Measurements from ENCODE around the gene MINDY4B. TPM values are rescaled to one million over a fixed set of nuclear protein-coding genes. Genes with fewer than 3 reads are reported as not detected.

MINDY4B gene
- total RNA-seq, 4 donors from 2014 or later = not detected

- TF ChIP-seq POLR2AphosphoS5 (IDR thresholded peaks at IDR 0.05) (no peak), CTCF (IDR thresholded peaks at IDR 0.05) (no peak), POLR2A (IDR thresholded peaks at IDR 0.05; ENCODE audit: low read depth) (no peak), EP300 (IDR thresholded peaks at IDR 0.05) (no peak)
Observed at GRCh38 chr3:150933473-150933995, 28.3 kb upstream of the MINDY4B start.

GRCh38 chr3:150931745-150932144 lies 26.5 kb upstream of the MINDY4B start:
- no peak for TF ChIP-seq CTCF (IDR thresholded peaks at IDR 0.05)
- TF ChIP-seq EP300 (IDR thresholded peaks at IDR 0.05) = no peak
- TF ChIP-seq POLR2AphosphoS5 (IDR thresholded peaks at IDR 0.05) = no peak
- no peak for TF ChIP-seq POLR2A (IDR thresholded peaks at IDR 0.05; ENCODE audit: low read depth)
- no peaks in the 10 kb centered on the region for H3K4me1 ChIP-seq
- no peaks in the 10 kb centered on the region for H3K9me3 ChIP-seq
- DNase-seq (ENCODE audit: extremely low spot score) = no peak
- 56% methylated on average over 1 of the region's 1 CpG for WGBS
- no peak overlapping the region for H3K27ac ChIP-seq (replicated peaks in 1 of 4)
- no peak overlapping the region for H3K4me3 ChIP-seq
- intact Hi-C loops (cut with DNase I) = no loop called here
- no peaks in the 10 kb centered on the region for H3K27me3 ChIP-seq
- no peaks in the 10 kb centered on the region for H3K36me3 ChIP-seq

More at GRCh38 chr3:150933473-150933995, 28.3 kb upstream of the MINDY4B start:
- WGBS = 27% methylated on average over 1 of the region's 1 CpG
- Histone ChIP-seq H3K27me3 (no peaks in the 10 kb centered on the region), H3K4me1 (no peaks in the 10 kb centered on the region), H3K27ac (replicated peaks in 1 of 4) (no peak overlapping the region), H3K9me3 (no peaks in the 10 kb centered on the region), H3K4me3 (no peak overlapping the region), H3K36me3 (no peaks in the 10 kb centered on the region)
- DNase-seq (ENCODE audit: extremely low spot score) = no peak
- intact Hi-C loops (cut with DNase I) = no loop called here

GRCh38 chr3:150930839-150931238 lies 25.6 kb upstream of the MINDY4B start:
- Histone ChIP-seq H3K4me1 (peaks cover 0 to 2% (median under 1%) of the 10 kb centered on the region in 4 donors), H3K9me3 (no peaks in the 10 kb centered on the region), H3K27ac (replicated peaks in 1 of 4) (no peak overlapping the region), H3K4me3 (no peak overlapping the region), H3K27me3 (no peaks in the 10 kb centered on the region), H3K36me3 (no peaks in the 10 kb centered on the region)
- WGBS = 43% methylated on average over 3 of the region's 3 CpGs
- intact Hi-C loops (cut with DNase I) = no loop called here
- TF ChIP-seq CTCF (IDR thresholded peaks at IDR 0.05) (no peak), POLR2A (IDR thresholded peaks at IDR 0.05; ENCODE audit: low read depth) (no peak), EP300 (IDR thresholded peaks at IDR 0.05) (no peak), POLR2AphosphoS5 (IDR thresholded peaks at IDR 0.05) (no peak)
- no peak for DNase-seq (ENCODE audit: extremely low spot score)

GRCh38 chr3:150928234-150928633 lies 23.0 kb upstream of the MINDY4B start:
- no peak for TF ChIP-seq POLR2AphosphoS5 (IDR thresholded peaks at IDR 0.05)
- TF ChIP-seq EP300 (IDR thresholded peaks at IDR 0.05) = no peak
- no peak for TF ChIP-seq CTCF (IDR thresholded peaks at IDR 0.05)
- no peak for TF ChIP-seq POLR2A (IDR thresholded peaks at IDR 0.05; ENCODE audit: low read depth)
- intact Hi-C loops (cut with DNase I) = loop anchor here (5.0 kb wide), 1 partner anchor 219 kb away; no protein-coding TSS in a partner anchor
- WGBS = 84% methylated on average over 1 of the region's 1 CpG

GRCh38 chr3:150926328-150926727 lies 21.1 kb upstream of the MINDY4B start:
- intact Hi-C loops (cut with DNase I) = loop anchor here (5.0 kb wide), 1 partner anchor 221 kb away; no protein-coding TSS in a partner anchor
- DNase-seq (ENCODE audit: extremely low spot score) = no peak
- TF ChIP-seq CTCF (IDR thresholded peaks at IDR 0.05) (no peak), POLR2A (IDR thresholded peaks at IDR 0.05; ENCODE audit: low read depth) (no peak), POLR2AphosphoS5 (IDR thresholded peaks at IDR 0.05) (no peak), EP300 (IDR thresholded peaks at IDR 0.05) (no peak)

More at GRCh38 chr3:150928234-150928633, 23.0 kb upstream of the MINDY4B start:
- no peak for DNase-seq (ENCODE audit: extremely low spot score)
- Histone ChIP-seq H3K27ac (replicated peaks in 1 of 4) (no peak overlapping the region), H3K36me3 (no peaks in the 10 kb centered on the region), H3K27me3 (peaks cover 0 to 6% (median 0%) of the 10 kb centered on the region in 4 donors), H3K4me3 (no peak overlapping the region), H3K4me1 (peaks cover 0 to 6% (median 1%) of the 10 kb centered on the region in 4 donors), H3K9me3 (no peaks in the 10 kb centered on the region)

More at GRCh38 chr3:150926328-150926727, 21.1 kb upstream of the MINDY4B start:
- Histone ChIP-seq H3K36me3 (no peaks in the 10 kb centered on the region), H3K27me3 (peaks cover 0 to 6% (median 0%) of the 10 kb centered on the region in 4 donors), H3K4me1 (peaks cover 0 to 6% (median 1%) of the 10 kb centered on the region in 4 donors), H3K9me3 (no peaks in the 10 kb centered on the region), H3K27ac (replicated peaks in 1 of 4) (no peak overlapping the region), H3K4me3 (no peak overlapping the region)
- 86% methylated on average over 7 of the region's 7 CpGs for WGBS

All from esophagus muscularis mucosa (tissue), 4 donors.